SK-N-MC (cell line): ENCODE data around the gene CLDN22.

Experiments
- EZH2 ChIP-seq: fragments of 200-600 bp; sonication (generic); IDR thresholded peaks from one replicate; pipeline ENCODE4 v1.6.1; 2017; ENCODE audit warnings: antibody characterized with exemption
- FOXP2 ChIP-seq: optimal IDR thresholded peaks from 2 replicates; pipeline ENCODE3; 2011; ENCODE audit warnings: mild to moderate bottlenecking, moderate library complexity; ENCODE audit not compliant: insufficient read depth; ENCODE audit errors: extremely low read length, control extremely low read depth
- POLR2AphosphoS5 ChIP-seq: IDR thresholded peaks from 2 replicates; pipeline ENCODE4 v1.6.1; 2012; ENCODE audit warnings: mild to moderate bottlenecking, low read depth, low read length, borderline replicate concordance

DNA sequence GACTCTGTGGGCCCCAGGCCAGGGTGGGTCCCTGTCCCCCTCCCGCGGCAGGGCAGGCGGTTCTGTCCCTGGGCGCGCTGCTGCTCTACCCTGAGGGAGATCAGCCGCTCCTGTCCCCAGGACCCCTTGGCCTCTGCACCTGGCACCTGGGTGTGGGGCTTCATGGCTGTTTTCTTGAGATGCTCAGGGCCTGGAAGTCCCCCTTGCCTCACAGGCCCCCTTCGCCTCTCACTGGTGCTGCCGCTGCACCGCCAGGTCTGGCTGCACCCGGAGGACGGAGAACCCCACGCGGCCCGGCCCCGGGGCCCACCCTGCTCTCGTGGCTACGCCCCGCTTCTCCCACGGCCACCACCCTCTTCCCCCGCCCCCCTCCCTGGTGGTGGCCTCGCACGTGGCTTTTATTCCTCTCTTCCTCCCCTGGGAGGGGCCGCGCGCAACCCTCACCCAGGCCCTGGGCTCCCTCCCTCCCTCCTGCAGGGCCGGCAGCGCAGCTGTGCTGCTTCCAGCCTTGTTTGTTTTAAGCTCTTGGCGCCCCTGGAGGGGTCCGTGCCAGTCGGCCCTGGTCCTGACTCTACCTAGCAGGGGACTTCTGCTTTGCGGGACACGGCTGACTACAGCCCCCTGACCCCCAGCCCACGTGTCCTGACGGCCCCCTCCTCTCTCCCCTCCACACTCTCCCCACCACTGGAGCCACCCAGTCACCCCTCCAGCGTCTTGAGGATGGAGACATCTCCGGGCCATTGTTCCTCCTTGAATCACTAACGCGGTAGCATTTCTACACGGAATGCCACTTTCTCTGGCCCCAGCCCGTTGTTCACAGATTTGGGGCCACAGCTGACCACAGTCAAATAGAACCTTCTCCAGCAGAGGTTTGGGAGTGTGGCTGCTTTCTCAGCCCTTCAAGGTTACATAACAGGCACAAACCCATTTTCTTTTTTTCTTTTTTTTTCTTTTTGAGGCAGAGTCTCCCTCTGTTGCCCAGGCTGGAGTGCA is 22.8 kb upstream of the CLDN22 start:
- TF ChIP-seq EZH2 (no peak), FOXP2 (no peak), POLR2AphosphoS5 (no peak)
